Measurements from ENCODE around the gene ANP32B. TPM values are rescaled to one million over a fixed set of nuclear protein-coding genes. Genes with fewer than 3 reads are reported as not detected.
A peak's percentile ranks its signal among the peaks of the same experiment; 100 is the strongest.
"Not testable (repeated sequence)": the region's sequence is repeated elsewhere in the genome, so short reads cannot be mapped to it uniquely, and the experiment has no call there.

Gene ANP32B
- total RNA-seq, 1 donor, result 12.7 TPM

DNA sequence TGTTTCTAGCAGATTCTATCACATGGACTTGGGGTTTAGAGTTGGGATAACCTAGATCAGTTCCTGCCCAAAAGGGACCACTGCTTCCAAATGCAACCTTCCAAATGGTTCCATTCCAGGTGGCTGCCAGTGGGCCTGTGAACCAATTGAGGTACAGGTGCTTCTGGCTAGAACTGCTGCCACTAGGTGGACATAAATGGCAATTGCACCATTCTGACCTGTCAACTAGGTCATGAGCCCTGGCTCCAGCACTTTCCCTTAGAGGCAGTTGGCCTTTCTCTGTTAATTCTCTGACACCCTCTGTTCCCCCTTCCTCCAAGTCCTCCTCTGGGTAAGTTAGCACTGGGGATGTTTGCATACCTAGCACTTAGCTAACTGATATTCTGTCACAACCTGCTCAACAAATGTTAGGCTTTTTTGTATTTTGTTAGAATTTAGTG, 28.6 kb upstream of the ANP32B start:
- peaks cover 11% of the 10 kb centered on the region for H3K4me1 ChIP-seq (ENCODE audit: insufficient read depth, low read length)
- H3K4me3 ChIP-seq (ENCODE audit: insufficient read depth, low read length), result no peak overlapping the region
- TF ChIP-seq, protein P1, sequence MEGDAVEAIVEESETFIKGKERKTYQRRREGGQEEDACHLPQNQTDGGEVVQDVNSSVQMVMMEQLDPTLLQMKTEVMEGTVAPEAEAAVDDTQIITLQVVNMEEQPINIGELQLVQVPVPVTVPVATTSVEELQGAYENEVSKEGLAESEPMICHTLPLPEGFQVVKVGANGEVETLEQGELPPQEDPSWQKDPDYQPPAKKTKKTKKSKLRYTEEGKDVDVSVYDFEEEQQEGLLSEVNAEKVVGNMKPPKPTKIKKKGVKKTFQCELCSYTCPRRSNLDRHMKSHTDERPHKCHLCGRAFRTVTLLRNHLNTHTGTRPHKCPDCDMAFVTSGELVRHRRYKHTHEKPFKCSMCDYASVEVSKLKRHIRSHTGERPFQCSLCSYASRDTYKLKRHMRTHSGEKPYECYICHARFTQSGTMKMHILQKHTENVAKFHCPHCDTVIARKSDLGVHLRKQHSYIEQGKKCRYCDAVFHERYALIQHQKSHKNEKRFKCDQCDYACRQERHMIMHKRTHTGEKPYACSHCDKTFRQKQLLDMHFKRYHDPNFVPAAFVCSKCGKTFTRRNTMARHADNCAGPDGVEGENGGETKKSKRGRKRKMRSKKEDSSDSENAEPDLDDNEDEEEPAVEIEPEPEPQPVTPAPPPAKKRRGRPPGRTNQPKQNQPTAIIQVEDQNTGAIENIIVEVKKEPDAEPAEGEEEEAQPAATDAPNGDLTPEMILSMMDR (IDR thresholded peaks at IDR 0.05; ENCODE audit: extremely low read depth, low read depth, low read length), result peak; percentile 41
- no peaks in the 10 kb centered on the region for H3K9me3 ChIP-seq (ENCODE audit: low read depth, low read length)
- peak; percentile 79 for DNase-seq (ENCODE audit: insufficient read length, low spot score, missing footprints)
- H3K4me2 ChIP-seq (ENCODE audit: insufficient read depth, low read length), result no peak overlapping the region
- no peaks in the 10 kb centered on the region for H3K79me2 ChIP-seq (ENCODE audit: insufficient read depth, low read length)
- H4K20me1 ChIP-seq (ENCODE audit: insufficient read depth, low read length), result no peaks in the 10 kb centered on the region
- H3K27ac ChIP-seq (ENCODE audit: low read depth, low read length), result no peak overlapping the region
- no peak overlapping the region for H2AFZ ChIP-seq (ENCODE audit: low read length)
- H3K27me3 ChIP-seq (ENCODE audit: insufficient read depth, low read length), result no peaks in the 10 kb centered on the region
- no peaks in the 10 kb centered on the region for H3K36me3 ChIP-seq (ENCODE audit: insufficient read depth, low read length)

DNA sequence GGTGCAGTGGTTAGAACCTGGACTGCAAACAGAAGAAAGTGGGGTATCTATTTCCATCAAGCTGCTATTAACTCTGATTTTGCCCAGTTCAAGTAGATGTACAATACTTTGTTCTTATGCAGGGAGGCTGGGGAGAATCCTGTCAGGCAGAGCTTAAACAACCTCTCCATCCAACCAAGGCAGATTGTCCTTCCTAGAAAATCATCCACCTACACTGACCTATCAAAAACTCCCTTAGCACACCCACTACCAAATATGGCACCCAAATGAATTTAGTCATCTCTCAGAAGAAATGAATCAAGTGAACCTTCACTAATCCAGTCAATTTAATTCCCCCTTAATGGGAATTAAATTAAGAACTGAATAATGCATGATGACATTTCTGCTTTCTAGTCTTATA, 26.8 kb upstream of the ANP32B start:
- Histone ChIP-seq H3K4me1 (ENCODE audit: insufficient read depth, low read length) (peaks cover 11% of the 10 kb centered on the region), H4K20me1 (ENCODE audit: insufficient read depth, low read length) (no peaks in the 10 kb centered on the region), H3K27ac (ENCODE audit: low read depth, low read length) (no peak overlapping the region), H3K4me3 (ENCODE audit: insufficient read depth, low read length) (no peak overlapping the region), H3K9me3 (ENCODE audit: low read depth, low read length) (no peaks in the 10 kb centered on the region), H3K4me2 (ENCODE audit: insufficient read depth, low read length) (no peak overlapping the region), H3K36me3 (ENCODE audit: insufficient read depth, low read length) (no peaks in the 10 kb centered on the region), H3K79me2 (ENCODE audit: insufficient read depth, low read length) (no peaks in the 10 kb centered on the region), H2AFZ (ENCODE audit: low read length) (no peak overlapping the region), H3K27me3 (ENCODE audit: insufficient read depth, low read length) (no peaks in the 10 kb centered on the region)
- TF ChIP-seq, protein P1 (IDR thresholded peaks at IDR 0.05; ENCODE audit: extremely low read depth, low read depth, low read length), result no peak
- peak; percentile 48 for DNase-seq (ENCODE audit: insufficient read length, low spot score, missing footprints)

DNA sequence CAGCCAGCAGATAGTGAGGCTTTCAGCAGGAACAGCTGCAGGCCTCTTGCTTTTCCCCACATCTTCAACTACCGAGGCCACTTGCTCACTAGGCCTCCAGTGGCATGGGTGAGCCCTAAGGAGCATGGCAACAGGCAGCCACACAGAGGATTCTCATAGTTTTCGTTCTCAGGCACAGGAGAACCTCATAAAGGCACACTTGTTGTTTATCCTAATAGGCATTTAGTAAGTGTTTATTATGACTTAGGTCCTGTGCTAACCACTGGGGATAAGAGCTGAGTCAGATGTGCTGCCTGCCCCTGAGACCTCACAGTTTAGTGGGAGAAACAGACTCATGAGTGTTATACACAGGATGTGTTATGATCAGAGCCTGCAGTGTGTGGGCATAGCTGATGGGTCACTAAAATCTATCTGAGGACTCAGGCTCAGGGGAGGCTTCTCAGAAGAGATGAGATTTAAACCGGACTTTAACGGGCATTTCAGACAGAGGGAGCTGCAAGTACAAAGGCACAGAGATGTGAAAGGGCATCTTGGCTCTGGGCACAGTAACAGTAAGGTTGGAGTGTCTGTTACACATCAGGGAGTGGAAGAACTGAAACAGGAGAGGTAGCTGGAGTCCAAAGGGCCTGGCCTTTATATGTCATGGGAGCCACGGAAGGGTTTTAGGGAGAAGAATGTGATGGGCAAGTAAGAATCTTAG, 24.2 kb upstream of the ANP32B start:
- Histone ChIP-seq H3K36me3 (ENCODE audit: insufficient read depth, low read length) (no peaks in the 10 kb centered on the region), H3K4me2 (ENCODE audit: insufficient read depth, low read length) (no peak overlapping the region), H3K79me2 (ENCODE audit: insufficient read depth, low read length) (no peaks in the 10 kb centered on the region), H2AFZ (ENCODE audit: low read length) (peak overlapping the region; percentile 77), H3K4me1 (ENCODE audit: insufficient read depth, low read length) (peaks cover 11% of the 10 kb centered on the region), H3K27ac (ENCODE audit: low read depth, low read length) (peak overlapping the region; percentile 60), H3K9me3 (ENCODE audit: low read depth, low read length) (no peaks in the 10 kb centered on the region), H3K27me3 (ENCODE audit: insufficient read depth, low read length) (no peaks in the 10 kb centered on the region), H4K20me1 (ENCODE audit: insufficient read depth, low read length) (no peaks in the 10 kb centered on the region), H3K4me3 (ENCODE audit: insufficient read depth, low read length) (no peak overlapping the region)
- TF ChIP-seq, protein P1 (IDR thresholded peaks at IDR 0.05; ENCODE audit: extremely low read depth, low read depth, low read length), result no peak
- peak; percentile 87 for DNase-seq (ENCODE audit: insufficient read length, low spot score, missing footprints)

DNA sequence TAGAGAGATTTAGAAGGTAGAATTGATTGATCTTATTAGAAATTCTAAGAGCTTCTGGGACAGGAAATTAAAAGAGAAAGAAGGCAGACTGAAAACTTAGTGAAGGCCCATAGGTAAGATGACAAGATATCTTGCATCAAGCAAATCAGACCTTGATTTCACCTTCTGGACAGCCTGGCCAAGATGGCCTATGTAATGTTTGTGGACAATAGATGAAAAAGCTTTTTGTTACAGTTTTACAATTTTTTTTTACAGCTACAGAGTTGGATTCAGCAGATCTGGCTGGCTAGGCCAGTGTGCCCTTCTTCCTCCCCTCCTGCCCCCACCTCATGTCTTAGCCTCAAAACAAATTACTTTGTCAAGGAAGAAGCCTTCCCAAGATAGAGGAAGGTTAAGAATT, 23.6 kb upstream of the ANP32B start:
- TF ChIP-seq, protein P1 (IDR thresholded peaks at IDR 0.05; ENCODE audit: extremely low read depth, low read depth, low read length), result no peak
- Histone ChIP-seq H3K4me1 (ENCODE audit: insufficient read depth, low read length) (peaks cover 11% of the 10 kb centered on the region), H3K4me2 (ENCODE audit: insufficient read depth, low read length) (no peak overlapping the region), H2AFZ (ENCODE audit: low read length) (peak overlapping the region; percentile 77), H3K4me3 (ENCODE audit: insufficient read depth, low read length) (no peak overlapping the region), H3K79me2 (ENCODE audit: insufficient read depth, low read length) (no peaks in the 10 kb centered on the region), H3K27ac (ENCODE audit: low read depth, low read length) (no peak overlapping the region), H3K9me3 (ENCODE audit: low read depth, low read length) (no peaks in the 10 kb centered on the region), H3K27me3 (ENCODE audit: insufficient read depth, low read length) (no peaks in the 10 kb centered on the region), H4K20me1 (ENCODE audit: insufficient read depth, low read length) (no peaks in the 10 kb centered on the region), H3K36me3 (ENCODE audit: insufficient read depth, low read length) (no peaks in the 10 kb centered on the region)
- DNase-seq (ENCODE audit: insufficient read length, low spot score, missing footprints), result no peak

DNA sequence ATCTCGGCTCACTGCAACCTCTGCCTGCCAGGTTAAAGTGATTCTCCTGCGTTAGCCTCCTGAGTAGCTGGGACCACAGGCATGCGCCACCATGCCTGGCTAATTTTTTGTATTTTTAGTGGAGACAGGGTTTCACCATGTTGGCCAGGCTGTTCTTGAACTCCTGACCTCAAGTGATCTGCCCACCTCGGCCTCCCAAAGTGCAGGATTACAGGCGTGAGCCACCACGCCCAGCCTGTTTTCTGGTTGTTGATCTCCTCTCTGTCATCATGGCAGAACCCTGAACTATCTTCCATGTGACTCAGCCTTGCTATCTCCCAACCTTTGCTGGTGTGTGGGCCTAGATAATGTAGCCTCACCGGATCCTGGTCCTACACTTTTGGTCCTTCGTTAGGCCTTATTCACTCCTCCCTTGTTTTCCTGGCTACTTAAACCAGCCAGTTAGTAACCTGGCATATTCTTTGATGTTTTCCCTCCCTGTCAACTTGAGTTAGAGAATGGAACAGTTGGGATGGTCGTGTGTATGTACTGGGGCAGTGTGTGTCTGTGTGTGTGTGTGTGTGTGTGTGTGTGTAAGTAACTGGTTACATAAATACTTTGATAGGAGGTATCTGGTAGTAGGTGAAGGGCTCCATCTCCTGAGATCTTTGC, 22.3 kb upstream of the ANP32B start:
- not testable (repeated sequence) for H3K4me3 ChIP-seq (ENCODE audit: insufficient read depth, low read length); H3K79me2 ChIP-seq (ENCODE audit: insufficient read depth, low read length); H4K20me1 ChIP-seq (ENCODE audit: insufficient read depth, low read length); H3K27ac ChIP-seq (ENCODE audit: low read depth, low read length); H3K4me2 ChIP-seq (ENCODE audit: insufficient read depth, low read length); H3K27me3 ChIP-seq (ENCODE audit: insufficient read depth, low read length); H3K36me3 ChIP-seq (ENCODE audit: insufficient read depth, low read length); DNase-seq (ENCODE audit: insufficient read length, low spot score, missing footprints); H2AFZ ChIP-seq (ENCODE audit: low read length); H3K9me3 ChIP-seq (ENCODE audit: low read depth, low read length)
- H3K4me1 ChIP-seq (ENCODE audit: insufficient read depth, low read length), result peaks cover 11% of the 10 kb centered on the region
